ENCODE results near the gene MEIS3. TPM values are rescaled to one million over a fixed set of nuclear protein-coding genes. Genes with fewer than 3 reads are reported as not detected.
A peak's percentile ranks its signal among the peaks of the same experiment; 100 is the strongest.

MEIS3 gene
- total and polyA plus RNA-seq, 9 of the 15 experiments (the other 6 are each of a cell fraction or from before 2014, with no cell fraction given) = 0.06 to 0.80 (median 0.25) TPM; not detected in 1

DNA sequence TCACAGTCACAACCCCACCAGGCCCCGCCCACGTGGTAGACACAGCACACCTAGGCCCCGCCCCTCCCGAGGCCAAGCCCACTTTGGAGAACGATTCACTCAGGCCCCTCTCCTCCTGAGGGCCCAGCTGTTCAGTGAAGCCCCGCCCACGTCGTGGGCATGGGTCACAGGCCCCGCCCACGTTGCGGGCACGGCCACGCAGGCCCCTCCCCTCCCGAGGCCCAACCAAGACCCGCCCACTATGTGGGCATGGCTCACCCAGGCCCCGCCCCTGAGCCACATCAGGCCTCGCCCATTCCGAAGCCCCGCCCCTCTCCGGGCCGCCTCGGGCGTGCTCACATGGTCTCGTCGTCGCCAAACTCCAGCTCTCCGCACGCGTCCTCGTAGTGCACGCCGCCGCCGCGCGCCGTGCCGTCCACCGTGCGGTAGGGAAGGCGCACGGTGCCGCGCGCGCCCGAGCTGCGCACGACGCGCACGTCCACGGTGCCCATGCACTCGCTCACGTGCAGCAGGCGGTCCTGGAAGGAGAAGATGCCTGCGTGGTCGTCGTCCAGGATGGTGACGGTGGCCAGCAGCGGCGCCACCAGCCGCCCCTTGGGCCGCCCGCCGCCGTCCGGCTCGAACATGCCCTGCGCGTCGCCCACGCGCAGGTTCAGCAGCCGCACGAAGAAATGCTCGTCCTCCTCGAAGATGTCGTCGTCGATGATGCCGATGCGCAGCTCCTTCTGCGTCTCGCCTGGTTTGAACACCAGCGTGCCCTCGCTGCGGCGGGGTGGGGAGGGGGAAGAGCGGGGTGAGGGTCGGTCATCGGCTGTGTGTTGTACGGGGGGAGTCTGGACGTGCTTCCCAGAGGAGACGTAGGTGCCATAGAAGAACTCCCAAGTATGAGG is 28.4 kb upstream of the MEIS3 start (continued):
- TF ChIP-seq FOXK2 (conservative IDR thresholded peaks at IDR 0.05 in 1 of 2, IDR thresholded peaks at IDR 0.05 in 1 of 2; ENCODE audit: low read depth in 2 of 2) (peak in 1 of 2 experiments; percentile 7; a peak in 1 of 4 replicates), KDM2B (CRISPR knock-in tag; IDR thresholded peaks at IDR 0.05) (no peak; the same call in 1 of the 2 replicates), SLC30A9 (CRISPR knock-in tag; IDR thresholded peaks at IDR 0.05) (no peak), CTBP1 (IDR thresholded peaks at IDR 0.05; ENCODE audit: borderline replicate concordance) (peak; percentile 80), MAZ (CRISPR knock-in tag; conservative IDR thresholded peaks at IDR 0.05 in 1 of 2, IDR thresholded peaks at IDR 0.05 in 1 of 2) (peak in 1 of 2 experiments; percentile 77; a peak in 2 of 4 replicates), MTA1 (IDR thresholded peaks at IDR 0.05; ENCODE audit: borderline replicate concordance) (no peak), FUS (optimal IDR thresholded peaks at IDR 0.05; ENCODE audit: low read depth, low read length) (peak; percentile 61), HMGN3 (IDR thresholded peaks at IDR 0.05; ENCODE audit: borderline replicate concordance, extremely low read depth, insufficient read length, low read depth, low read length) (peak; percentile 89)
- TF ChIP-seq, protein P1, sequence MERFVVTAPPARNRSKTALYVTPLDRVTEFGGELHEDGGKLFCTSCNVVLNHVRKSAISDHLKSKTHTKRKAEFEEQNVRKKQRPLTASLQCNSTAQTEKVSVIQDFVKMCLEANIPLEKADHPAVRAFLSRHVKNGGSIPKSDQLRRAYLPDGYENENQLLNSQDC (CRISPR knock-in tag; IDR thresholded peaks at IDR 0.05) = no peak
- TF ChIP-seq, protein P2, sequence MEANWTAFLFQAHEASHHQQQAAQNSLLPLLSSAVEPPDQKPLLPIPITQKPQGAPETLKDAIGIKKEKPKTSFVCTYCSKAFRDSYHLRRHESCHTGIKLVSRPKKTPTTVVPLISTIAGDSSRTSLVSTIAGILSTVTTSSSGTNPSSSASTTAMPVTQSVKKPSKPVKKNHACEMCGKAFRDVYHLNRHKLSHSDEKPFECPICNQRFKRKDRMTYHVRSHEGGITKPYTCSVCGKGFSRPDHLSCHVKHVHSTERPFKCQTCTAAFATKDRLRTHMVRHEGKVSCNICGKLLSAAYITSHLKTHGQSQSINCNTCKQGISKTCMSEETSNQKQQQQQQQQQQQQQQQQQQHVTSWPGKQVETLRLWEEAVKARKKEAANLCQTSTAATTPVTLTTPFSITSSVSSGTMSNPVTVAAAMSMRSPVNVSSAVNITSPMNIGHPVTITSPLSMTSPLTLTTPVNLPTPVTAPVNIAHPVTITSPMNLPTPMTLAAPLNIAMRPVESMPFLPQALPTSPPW (CRISPR knock-in tag; IDR thresholded peaks at IDR 0.05) = peak; percentile 76
- TF ChIP-seq, protein P3, sequence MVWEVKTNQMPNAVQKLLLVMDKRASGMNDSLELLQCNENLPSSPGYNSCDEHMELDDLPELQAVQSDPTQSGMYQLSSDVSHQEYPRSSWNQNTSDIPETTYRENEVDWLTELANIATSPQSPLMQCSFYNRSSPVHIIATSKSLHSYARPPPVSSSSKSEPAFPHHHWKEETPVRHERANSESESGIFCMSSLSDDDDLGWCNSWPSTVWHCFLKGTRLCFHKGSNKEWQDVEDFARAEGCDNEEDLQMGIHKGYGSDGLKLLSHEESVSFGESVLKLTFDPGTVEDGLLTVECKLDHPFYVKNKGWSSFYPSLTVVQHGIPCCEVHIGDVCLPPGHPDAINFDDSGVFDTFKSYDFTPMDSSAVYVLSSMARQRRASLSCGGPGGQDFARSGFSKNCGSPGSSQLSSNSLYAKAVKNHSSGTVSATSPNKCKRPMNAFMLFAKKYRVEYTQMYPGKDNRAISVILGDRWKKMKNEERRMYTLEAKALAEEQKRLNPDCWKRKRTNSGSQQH (CRISPR knock-in tag; IDR thresholded peaks at IDR 0.05) = no peak
- TF ChIP-seq, protein P4, sequence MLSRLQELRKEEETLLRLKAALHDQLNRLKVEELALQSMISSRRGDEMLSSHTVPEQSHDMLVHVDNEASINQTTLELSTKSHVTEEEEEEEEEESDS (CRISPR knock-in tag; IDR thresholded peaks at IDR 0.05) = no peak
